Mesenchymal stem cell (in vitro differentiated cells and primary cell): ENCODE measurements around the gene SP1.
"Not testable (repeated sequence)": the region's sequence is repeated elsewhere in the genome, so short reads cannot be mapped to it uniquely, and the experiment has no call there.

Source experiments
- DNase-seq: peaks from one replicate; pipeline ENCODE4 v3.0.0-alpha.2; 2013
- H2AFZ ChIP-seq: one replicate; pipeline ENCODE4 v1.6.1; 2013; ENCODE audit warnings: low read depth, mild to moderate bottlenecking, control low read depth, inconsistent platforms, low read length, moderate library complexity
- H2AK5ac ChIP-seq: 2 replicates; pipeline ENCODE4 v1.6.1; 2013; ENCODE audit warnings: low read length, moderate library complexity, mild to moderate bottlenecking, inconsistent platforms; ENCODE audit not compliant: severe bottlenecking
- H2BK120ac ChIP-seq: one replicate; pipeline ENCODE4 v1.6.1; 2013; ENCODE audit warnings: low read depth, mild to moderate bottlenecking, inconsistent platforms, low read length, moderate library complexity
- H2BK12ac ChIP-seq, 2 experiments: one replicate each; pipeline ENCODE4 v1.6.1; 2013; ENCODE audit warnings: inconsistent platforms in 2 of 2, low read length in 2 of 2, mild to moderate bottlenecking in 2 of 2, moderate library complexity in 2 of 2, control low read depth in 1 of 2
- H2BK15ac ChIP-seq: one replicate; pipeline ENCODE4 v1.6.1; 2013; ENCODE audit warnings: mild to moderate bottlenecking, low read depth, inconsistent platforms; ENCODE audit not compliant: poor library complexity, severe bottlenecking
- H2BK5ac ChIP-seq: 2 replicates; pipeline ENCODE4 v1.6.1; 2013; ENCODE audit warnings: low read depth, mild to moderate bottlenecking, low read length, control low read depth, inconsistent platforms; ENCODE audit not compliant: poor library complexity, severe bottlenecking
- H3K14ac ChIP-seq, 2 experiments: one replicate each; pipeline ENCODE4 v1.6.1; 2013; ENCODE audit warnings: inconsistent platforms in 2 of 2, low read length in 2 of 2, control low read depth in 1 of 2, mild to moderate bottlenecking in 1 of 2, moderate library complexity in 1 of 2
- H3K18ac ChIP-seq, 2 experiments: one replicate each; pipeline ENCODE4 v1.6.1; 2013; ENCODE audit warnings: inconsistent platforms in 2 of 2, low read length in 2 of 2, control low read depth in 1 of 2, low read depth in 1 of 2, mild to moderate bottlenecking in 1 of 2
- H3K23ac ChIP-seq, 2 experiments: one replicate each; pipeline ENCODE4 v1.6.1; 2013; ENCODE audit warnings: inconsistent platforms in 2 of 2, low read length in 2 of 2, mild to moderate bottlenecking in 2 of 2, moderate library complexity in 2 of 2, control low read depth in 1 of 2
- H3K27ac ChIP-seq: 2 replicates; pipeline ENCODE4 v1.5.1; 2013; ENCODE audit warnings: mild to moderate bottlenecking, moderate library complexity, low read length, control low read depth, inconsistent platforms; ENCODE audit not compliant: poor library complexity, severe bottlenecking
- H3K27me3 ChIP-seq, 2 experiments: 2 replicates each; pipeline versions ENCODE4 v1.6.1 to v1.7.0; 2013; ENCODE audit warnings: low read length in 2 of 2, mild to moderate bottlenecking in 2 of 2, moderate library complexity in 2 of 2, control low read depth in 1 of 2, inconsistent platforms in 1 of 2; ENCODE audit not compliant: control insufficient read depth in 1 of 2, insufficient read depth in 1 of 2
- H3K36me3 ChIP-seq, 2 experiments: 2 replicates each; pipeline versions ENCODE4 v1.6.1 to v1.7.0; 2013; ENCODE audit warnings: low read length in 2 of 2, control low read depth in 1 of 2, inconsistent platforms in 1 of 2, low read depth in 1 of 2, mild to moderate bottlenecking in 1 of 2; ENCODE audit not compliant: insufficient read depth in 2 of 2, control insufficient read depth in 1 of 2
- H3K4ac ChIP-seq, 2 experiments: one replicate each; pipeline ENCODE4 v1.6.1; 2013; ENCODE audit warnings: inconsistent platforms in 2 of 2, low read length in 2 of 2, mild to moderate bottlenecking in 2 of 2, moderate library complexity in 2 of 2, control low read depth in 1 of 2, low read depth in 1 of 2
- H3K4me1 ChIP-seq: 2 replicates; pipeline ENCODE4 v1.6.1; 2013; ENCODE audit warnings: low read depth, low read length, control low read depth; ENCODE audit not compliant: control insufficient read depth, insufficient read depth
- H3K4me2 ChIP-seq: 2 replicates; pipeline ENCODE4 v1.6.1; 2013; ENCODE audit warnings: low read length, mild to moderate bottlenecking, inconsistent platforms; ENCODE audit not compliant: poor library complexity, severe bottlenecking
- H3K4me3 ChIP-seq, 2 experiments: 2 replicates each; pipeline versions ENCODE4 v1.5.1 to v1.7.0; 2013; ENCODE audit warnings: low read length in 2 of 2, mild to moderate bottlenecking in 2 of 2, control low read depth in 1 of 2, low read depth in 1 of 2; ENCODE audit not compliant: insufficient read depth in 1 of 2
- H3K79me1 ChIP-seq: replicated peaks from 2 replicates; pipeline ENCODE4 v1.6.1; 2013; ENCODE audit warnings: mild to moderate bottlenecking, control low read depth, low read length, inconsistent platforms; ENCODE audit not compliant: poor library complexity, severe bottlenecking
- H3K9ac ChIP-seq: 2 replicates; pipeline ENCODE4 v1.7.0; 2013; ENCODE audit warnings: mild to moderate bottlenecking, low read length, moderate library complexity
- H3K9me3 ChIP-seq: 2 replicates; pipeline ENCODE4 v1.7.0; 2013; ENCODE audit warnings: mild to moderate bottlenecking, low read length; ENCODE audit not compliant: control insufficient read depth
- H4K8ac ChIP-seq: one replicate; pipeline ENCODE4 v1.6.1; 2013; ENCODE audit warnings: inconsistent platforms, mild to moderate bottlenecking, low read length, moderate library complexity
- H4K91ac ChIP-seq: one replicate; pipeline ENCODE4 v1.6.1; 2013; ENCODE audit warnings: mild to moderate bottlenecking, low read length, inconsistent platforms
- WGBS: methylation state at CpG from one replicate; pipeline ENCODE4 v1.1.7; 2013; ENCODE audit warnings: mixed read lengths; 5-methylcytosine and 5-hydroxymethylcytosine counted together

Gene SP1

DNA sequence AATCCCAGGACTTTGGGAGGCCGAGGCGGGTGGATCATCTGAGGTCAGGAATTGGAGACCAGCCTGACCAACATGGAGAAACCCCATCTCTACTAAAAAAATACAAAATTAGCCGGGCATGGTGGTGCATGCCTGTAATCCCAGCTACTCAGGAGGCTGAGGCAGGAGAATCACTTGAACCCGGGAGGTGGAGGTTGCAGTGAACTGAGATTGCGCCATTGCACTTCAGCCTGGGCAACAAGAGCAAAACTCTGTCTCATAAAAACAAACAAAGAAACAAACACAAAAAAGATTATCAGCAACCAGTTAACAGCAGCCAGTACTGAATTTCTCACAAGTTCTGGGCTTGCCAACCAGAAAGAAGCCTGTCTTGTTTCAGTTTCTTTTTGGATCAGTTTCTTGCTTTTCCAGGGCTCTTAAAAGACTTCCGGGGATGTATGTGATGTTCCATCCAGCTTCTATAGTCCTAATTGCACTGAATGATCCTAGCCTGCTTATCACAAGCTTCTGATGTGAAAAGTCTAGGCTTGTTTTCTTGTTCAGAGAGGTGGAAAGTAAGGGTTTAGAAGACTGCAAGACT is 6.3 kb upstream of the SP1 start:
- not testable (repeated sequence) for H3K36me3 ChIP-seq, H4K8ac ChIP-seq, H3K4ac ChIP-seq, H3K14ac ChIP-seq, H2BK12ac ChIP-seq, H2AK5ac ChIP-seq, H3K23ac ChIP-seq, H3K27me3 ChIP-seq, H3K79me1 ChIP-seq, H2BK120ac ChIP-seq, H3K4me2 ChIP-seq, H3K18ac ChIP-seq, H4K91ac ChIP-seq, H3K27ac ChIP-seq, H3K9me3 ChIP-seq, H3K4me3 ChIP-seq, H2BK15ac ChIP-seq, H2BK5ac ChIP-seq, H2AFZ ChIP-seq, H3K4me1 ChIP-seq
- DNase-seq = peak; percentile 54
- H3K9ac ChIP-seq = peak overlapping the region; percentile 70
- WGBS = 97% methylated on average over 5 of the region's 6 CpGs

DNA sequence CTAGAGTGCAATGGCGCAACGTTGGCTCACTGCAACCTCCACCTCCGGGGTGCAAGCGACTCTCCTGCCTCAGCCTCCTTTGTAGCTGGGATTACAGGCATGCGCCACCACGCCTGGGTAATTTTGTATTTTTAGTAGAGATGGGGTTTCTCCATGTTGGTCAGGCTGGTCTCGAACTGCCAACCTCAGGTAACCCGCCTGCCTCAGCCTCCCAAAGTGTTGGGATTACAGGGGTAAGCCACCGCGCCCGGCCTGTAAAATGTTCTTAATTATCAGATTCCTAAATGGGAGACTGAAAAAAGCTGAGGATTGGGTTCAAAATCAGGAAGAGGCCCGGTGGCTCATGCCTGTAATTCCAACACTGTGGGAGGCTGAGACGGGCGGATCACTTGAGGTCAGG is 5.7 kb upstream of the SP1 start:
- WGBS = 90% methylated on average over 12 of the region's 14 CpGs
- H3K9me3 ChIP-seq, H2AFZ ChIP-seq, H3K36me3 ChIP-seq, H3K79me1 ChIP-seq, H3K27me3 ChIP-seq, H3K4ac ChIP-seq, H3K23ac ChIP-seq, H3K14ac ChIP-seq, H2BK15ac ChIP-seq, DNase-seq, H3K4me3 ChIP-seq, H2AK5ac ChIP-seq, H2BK5ac ChIP-seq, H4K91ac ChIP-seq, H2BK12ac ChIP-seq, H4K8ac ChIP-seq, H3K4me2 ChIP-seq, H3K9ac ChIP-seq, H3K18ac ChIP-seq, H2BK120ac ChIP-seq, H3K27ac ChIP-seq: not testable (repeated sequence)
- H3K4me1 ChIP-seq = peaks cover 13% of the 10 kb centered on the region

DNA sequence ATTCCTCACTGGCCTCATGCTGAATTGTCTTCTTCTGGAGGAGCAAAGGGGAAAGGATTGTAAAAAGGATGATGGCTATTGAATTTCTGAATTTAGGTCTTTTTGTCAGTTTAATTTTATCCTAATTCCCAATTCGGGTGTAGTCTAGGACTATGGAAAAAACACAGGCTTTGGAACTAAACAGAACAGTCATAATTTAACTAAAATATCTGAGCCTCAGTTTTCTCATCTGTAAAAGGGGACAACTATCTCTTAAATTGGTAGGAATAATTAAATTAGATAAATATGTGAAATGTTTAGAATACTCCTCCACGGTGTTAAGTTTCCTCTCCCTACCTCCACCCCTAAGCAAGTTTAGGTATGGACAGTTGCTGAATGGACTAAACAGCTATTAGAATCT is 3.2 kb upstream of the SP1 start:
- no peak overlapping the region for H3K4ac ChIP-seq
- H3K9ac ChIP-seq = no peak overlapping the region
- no peak overlapping the region for H2AK5ac ChIP-seq
- no peak overlapping the region for H3K27ac ChIP-seq
- H2BK15ac ChIP-seq = no peak overlapping the region
- H3K4me2 ChIP-seq = no peak overlapping the region
- no peak overlapping the region for H2BK120ac ChIP-seq
- H4K91ac ChIP-seq = no peak overlapping the region
- H2AFZ ChIP-seq = no peak overlapping the region
- no peak overlapping the region for H2BK12ac ChIP-seq
- H3K4me1 ChIP-seq = peaks cover 6% of the 10 kb centered on the region
- H3K79me1 ChIP-seq = no peaks in the 10 kb centered on the region
- no peak overlapping the region for H3K4me3 ChIP-seq
- no peak overlapping the region for H3K14ac ChIP-seq
- H2BK5ac ChIP-seq = no peak overlapping the region
- DNase-seq = no peak
- no peak overlapping the region for H3K18ac ChIP-seq
- H3K23ac ChIP-seq = no peak overlapping the region
- peaks cover 0 to 2% of the 10 kb centered on the region in 2 experiments for H3K36me3 ChIP-seq
- H3K9me3 ChIP-seq = no peaks in the 10 kb centered on the region
- H3K27me3 ChIP-seq = no peaks in the 10 kb centered on the region
- H4K8ac ChIP-seq = no peak overlapping the region
- no CpG with 5 or more reads among the region's 2 CpGs for WGBS

DNA sequence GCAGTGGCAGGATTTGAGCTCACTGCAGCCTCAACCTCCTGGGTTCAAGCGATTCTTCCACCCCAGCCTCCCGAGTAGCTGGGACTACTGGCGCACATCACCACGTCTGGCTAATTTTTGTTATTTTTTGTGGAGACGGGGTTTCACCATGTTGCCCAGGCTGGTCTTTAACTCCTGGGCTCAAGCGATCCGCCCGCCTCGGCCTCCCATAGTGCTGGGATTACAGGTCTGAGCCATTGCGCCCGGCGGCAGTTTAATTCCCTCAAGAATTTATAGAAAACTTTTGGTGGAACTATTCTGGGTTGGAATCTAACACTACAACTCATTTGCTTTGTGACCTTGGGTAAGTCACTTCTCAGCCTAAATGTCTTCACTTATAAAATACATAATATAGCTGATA is 1.8 kb upstream of the SP1 start:
- no peak overlapping the region for H3K27ac ChIP-seq
- no peak overlapping the region for H3K14ac ChIP-seq
- peaks cover 13 to 16% of the 10 kb centered on the region in 2 experiments for H3K36me3 ChIP-seq
- peak overlapping the region; percentile 60 for H4K8ac ChIP-seq
- no peak overlapping the region for H2BK5ac ChIP-seq
- no peak for DNase-seq
- H3K4ac ChIP-seq = peak overlapping the region in 1 of 2 experiments; percentile 28
- H3K23ac ChIP-seq = no peak overlapping the region
- no peak overlapping the region for H2BK15ac ChIP-seq
- peak overlapping the region; percentile 54 to 59 for H3K18ac ChIP-seq
- H4K91ac ChIP-seq = no peak overlapping the region
- H3K27me3 ChIP-seq = no peaks in the 10 kb centered on the region
- over 99% methylated on average over 11 of the region's 12 CpGs for WGBS
- no peak overlapping the region for H3K4me3 ChIP-seq
- H2BK12ac ChIP-seq = no peak overlapping the region
- H2AFZ ChIP-seq = no peak overlapping the region
- H2BK120ac ChIP-seq = no peak overlapping the region
- peak overlapping the region; percentile 85 for H3K9ac ChIP-seq
- peaks cover 17% of the 10 kb centered on the region for H3K4me1 ChIP-seq
- no peaks in the 10 kb centered on the region for H3K79me1 ChIP-seq
- peak overlapping the region; percentile 69 for H2AK5ac ChIP-seq
- no peak overlapping the region for H3K4me2 ChIP-seq
- no peaks in the 10 kb centered on the region for H3K9me3 ChIP-seq
